Measurements from ENCODE around the gene USP15.

DNA sequence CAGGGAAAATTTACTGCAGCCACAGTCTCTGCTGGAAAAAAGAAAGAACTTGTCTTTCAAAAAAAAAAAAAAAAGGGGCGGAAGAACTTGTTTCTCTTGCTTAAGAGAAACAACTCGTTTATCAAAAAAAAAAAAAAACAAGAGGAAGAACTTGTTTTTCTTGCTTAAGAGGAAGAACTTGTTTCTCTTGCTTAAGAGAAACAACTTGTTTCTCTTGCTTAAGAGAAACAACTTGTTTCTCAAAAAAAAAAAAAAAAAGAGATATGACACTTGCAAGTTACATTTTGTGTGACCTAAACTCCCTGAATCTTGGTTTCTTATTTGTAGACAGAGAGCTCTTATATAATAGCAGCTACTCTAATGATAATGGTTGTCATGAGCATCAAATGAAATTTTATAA, 44.7 kb upstream of the USP15 start:
- TF ChIP-seq, protein P1, sequence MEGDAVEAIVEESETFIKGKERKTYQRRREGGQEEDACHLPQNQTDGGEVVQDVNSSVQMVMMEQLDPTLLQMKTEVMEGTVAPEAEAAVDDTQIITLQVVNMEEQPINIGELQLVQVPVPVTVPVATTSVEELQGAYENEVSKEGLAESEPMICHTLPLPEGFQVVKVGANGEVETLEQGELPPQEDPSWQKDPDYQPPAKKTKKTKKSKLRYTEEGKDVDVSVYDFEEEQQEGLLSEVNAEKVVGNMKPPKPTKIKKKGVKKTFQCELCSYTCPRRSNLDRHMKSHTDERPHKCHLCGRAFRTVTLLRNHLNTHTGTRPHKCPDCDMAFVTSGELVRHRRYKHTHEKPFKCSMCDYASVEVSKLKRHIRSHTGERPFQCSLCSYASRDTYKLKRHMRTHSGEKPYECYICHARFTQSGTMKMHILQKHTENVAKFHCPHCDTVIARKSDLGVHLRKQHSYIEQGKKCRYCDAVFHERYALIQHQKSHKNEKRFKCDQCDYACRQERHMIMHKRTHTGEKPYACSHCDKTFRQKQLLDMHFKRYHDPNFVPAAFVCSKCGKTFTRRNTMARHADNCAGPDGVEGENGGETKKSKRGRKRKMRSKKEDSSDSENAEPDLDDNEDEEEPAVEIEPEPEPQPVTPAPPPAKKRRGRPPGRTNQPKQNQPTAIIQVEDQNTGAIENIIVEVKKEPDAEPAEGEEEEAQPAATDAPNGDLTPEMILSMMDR (IDR thresholded peaks at IDR 0.05) = no peak
- TF ChIP-seq POLR2A (IDR thresholded peaks at IDR 0.05) = no peak
- no peak for TF ChIP-seq EP300 (IDR thresholded peaks at IDR 0.05)
